Calu3 (cell line): Measurements from ENCODE around the gene THADA. TPM values are rescaled to one million over a fixed set of nuclear protein-coding genes. Genes with fewer than 3 reads are reported as not detected.

ENCODE experiments used
- BruUV-seq: library from RNA; stranded (reverse); fragments of 400-500 nt; replicated peaks from 2 replicates; lab custom pipeline; 2021; lab: Mats Ljungman, UMichigan
- CTCF ChIA-PET: fragments of 300-600 bp; sonication (Branson Sonifier 250); formaldehyde crosslinking; loops from one replicate; lab custom pipeline; 2022; ENCODE audit warnings: antibody characterized with exemption; lab: Charles Lee
- DNase-seq: peaks from one replicate; pipeline ENCODE4 v3.0.0; 2022
- H3K27ac Mint-ChIP-seq: one replicate; pipeline ENCODE4 v1.8.0; 2022; ENCODE audit warnings: mixed read lengths; ENCODE audit not compliant: unreplicated experiment
- H3K27me3 Mint-ChIP-seq: one replicate; pipeline ENCODE4 v1.8.0; 2022; ENCODE audit warnings: mixed read lengths; ENCODE audit not compliant: unreplicated experiment
- H3K36me3 Mint-ChIP-seq: one replicate; pipeline ENCODE4 v1.8.0; 2022; ENCODE audit warnings: mild to moderate bottlenecking, moderate library complexity, mixed read lengths; ENCODE audit not compliant: insufficient read depth, unreplicated experiment
- H3K4me1 Mint-ChIP-seq: one replicate; pipeline ENCODE4 v1.8.0; 2022; ENCODE audit warnings: mild to moderate bottlenecking, low read depth, mixed read lengths; ENCODE audit not compliant: unreplicated experiment
- H3K4me3 Mint-ChIP-seq: one replicate; pipeline ENCODE4 v1.8.0; 2022; ENCODE audit warnings: mild to moderate bottlenecking, low read depth, moderate library complexity, mixed read lengths; ENCODE audit not compliant: unreplicated experiment
- H3K9me3 Mint-ChIP-seq: one replicate; pipeline ENCODE4 v1.8.0; 2022; ENCODE audit warnings: low read depth, mixed read lengths; ENCODE audit not compliant: unreplicated experiment
- intact Hi-C: fragments of 100-400 bp; cut with micrococcal nuclease; formaldehyde crosslinking; loops from one replicate; pipeline ENCODE4 v1.10.0; 2022; ENCODE audit not compliant: unreplicated experiment
- total RNA-seq: library from RNA; stranded (reverse); gene quantifications from 2 replicates; pipeline ENCODE4 v1.2.3, GENCODE V29; 2022
- TF ChIP-seq, protein P1 (sequence below): fragments of 200-600 bp; IDR thresholded peaks from one replicate; pipeline ENCODE4 v1.8.0; 2022; ENCODE audit warnings: antibody characterized with exemption; ENCODE audit not compliant: unreplicated experiment

The THADA gene
- total RNA-seq, 1 experiment from 2014 or later: 35.5 TPM

- BruUV-seq: no TSS peak
- Mint-ChIP-seq H3K27me3 (no peaks in the 10 kb centered on the region), H3K27ac (no peak overlapping the region), H3K4me3 (no peak overlapping the region), H3K4me1 (peaks cover 6% of the 10 kb centered on the region), H3K9me3 (no peaks in the 10 kb centered on the region), H3K36me3 (no peaks in the 10 kb centered on the region)
- intact Hi-C loops: no loop called here
- CTCF ChIA-PET: no interaction called here
- TF ChIP-seq, protein P1, sequence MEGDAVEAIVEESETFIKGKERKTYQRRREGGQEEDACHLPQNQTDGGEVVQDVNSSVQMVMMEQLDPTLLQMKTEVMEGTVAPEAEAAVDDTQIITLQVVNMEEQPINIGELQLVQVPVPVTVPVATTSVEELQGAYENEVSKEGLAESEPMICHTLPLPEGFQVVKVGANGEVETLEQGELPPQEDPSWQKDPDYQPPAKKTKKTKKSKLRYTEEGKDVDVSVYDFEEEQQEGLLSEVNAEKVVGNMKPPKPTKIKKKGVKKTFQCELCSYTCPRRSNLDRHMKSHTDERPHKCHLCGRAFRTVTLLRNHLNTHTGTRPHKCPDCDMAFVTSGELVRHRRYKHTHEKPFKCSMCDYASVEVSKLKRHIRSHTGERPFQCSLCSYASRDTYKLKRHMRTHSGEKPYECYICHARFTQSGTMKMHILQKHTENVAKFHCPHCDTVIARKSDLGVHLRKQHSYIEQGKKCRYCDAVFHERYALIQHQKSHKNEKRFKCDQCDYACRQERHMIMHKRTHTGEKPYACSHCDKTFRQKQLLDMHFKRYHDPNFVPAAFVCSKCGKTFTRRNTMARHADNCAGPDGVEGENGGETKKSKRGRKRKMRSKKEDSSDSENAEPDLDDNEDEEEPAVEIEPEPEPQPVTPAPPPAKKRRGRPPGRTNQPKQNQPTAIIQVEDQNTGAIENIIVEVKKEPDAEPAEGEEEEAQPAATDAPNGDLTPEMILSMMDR: no peak
- DNase-seq: no peak
These were observed 234.6 kb downstream of the THADA start for GRCh38 chr2:43361286-43361685.

GRCh38 chr2:43360137-43360536, 235.7 kb downstream of the THADA start:
- intact Hi-C loops: no loop called here
- TF ChIP-seq, protein P1: no peak
- no peaks in the 10 kb centered on the region for H3K27me3 Mint-ChIP-seq
- no peak overlapping the region for H3K27ac Mint-ChIP-seq
- no peaks in the 10 kb centered on the region for H3K36me3 Mint-ChIP-seq
- CTCF ChIA-PET: no interaction called here
- no peaks in the 10 kb centered on the region for H3K9me3 Mint-ChIP-seq
- no peak overlapping the region for H3K4me3 Mint-ChIP-seq
- DNase-seq: no peak
- no TSS peak for BruUV-seq
- H3K4me1 Mint-ChIP-seq: peaks cover 11% of the 10 kb centered on the region

GRCh38 chr2:43358410-43359201, 237.2 kb downstream of the THADA start:
- Mint-ChIP-seq H3K4me3 (no peak overlapping the region), H3K27me3 (no peaks in the 10 kb centered on the region), H3K36me3 (no peaks in the 10 kb centered on the region), H3K27ac (no peak overlapping the region), H3K9me3 (no peaks in the 10 kb centered on the region), H3K4me1 (peaks cover 11% of the 10 kb centered on the region)
- intact Hi-C loops: no loop called here
- DNase-seq: no peak
- TF ChIP-seq, protein P1: no peak
- CTCF ChIA-PET: no interaction called here
- BruUV-seq: no TSS peak

- Mint-ChIP-seq H3K27ac (no peak overlapping the region), H3K36me3 (no peaks in the 10 kb centered on the region), H3K9me3 (no peaks in the 10 kb centered on the region), H3K4me1 (peaks cover 11% of the 10 kb centered on the region), H3K4me3 (no peak overlapping the region), H3K27me3 (no peaks in the 10 kb centered on the region)
- TF ChIP-seq, protein P1: no peak
- no TSS peak for BruUV-seq
- CTCF ChIA-PET: no interaction called here
- intact Hi-C loops: no loop called here
- no peak for DNase-seq
These were observed 239.1 kb downstream of the THADA start for GRCh38 chr2:43356774-43357173.
